Activated CD8-positive, alpha-beta T cell treated with anti-CD3 and anti-CD28 coated beads for 36 hours (primary cell): ENCODE data around the gene REN. TPM values are rescaled to one million over a fixed set of nuclear protein-coding genes. Genes with fewer than 3 reads are reported as not detected.

Experiments
- ATAC-seq: fragments of 200-7000 bp; cut with Tn5 transposase; one replicate; pipeline ENCODE4 v1.10.0; 2021; ENCODE audit warnings: mild to moderate bottlenecking, moderate library complexity
- CTCF ChIA-PET: fragments of 350-600 bp; sonication (Branson Sonifier 250); formaldehyde crosslinking; loops from one replicate; lab custom pipeline; 2021; ENCODE audit warnings: antibody characterized with exemption; lab: Charles Lee
- POLR2A ChIA-PET: fragments of 350-600 bp; sonication (Branson Sonifier 250); formaldehyde crosslinking; loops from one replicate; lab custom pipeline; 2021; ENCODE audit warnings: antibody characterized with exemption; lab: Charles Lee
- DNase-seq: peaks from one replicate; pipeline ENCODE4 v3.0.0-alpha.2; 2020
- H3K27ac Mint-ChIP-seq: one replicate; pipeline ENCODE4 v1.8.0; 2021; ENCODE audit warnings: mild to moderate bottlenecking, mixed read lengths
- H3K27me3 Mint-ChIP-seq: one replicate; pipeline ENCODE4 v1.8.0; 2021; ENCODE audit warnings: mixed read lengths
- H3K36me3 Mint-ChIP-seq: one replicate; pipeline ENCODE4 v1.8.0; 2021; ENCODE audit warnings: low read depth, mixed read lengths
- H3K4me1 Mint-ChIP-seq: one replicate; pipeline ENCODE4 v1.8.0; 2021; ENCODE audit warnings: low read depth, mixed read lengths
- H3K4me3 Mint-ChIP-seq: one replicate; pipeline ENCODE4 v1.8.0; 2021; ENCODE audit warnings: mild to moderate bottlenecking, moderate library complexity, mixed read lengths
- H3K9me3 Mint-ChIP-seq: one replicate; pipeline ENCODE4 v1.8.0; 2021; ENCODE audit warnings: mixed read lengths
- CTCF ChIP-seq: fragments of 200-600 bp; IDR thresholded peaks from one replicate; pipeline ENCODE4 v1.8.0; 2022; ENCODE audit warnings: antibody characterized with exemption, mild to moderate bottlenecking
- intact Hi-C: fragments of 100-400 bp; cut with micrococcal nuclease; formaldehyde crosslinking; loops from one replicate; pipeline ENCODE4 v1.10.0; 2022
- total RNA-seq, 2 experiments: library from RNA; stranded (reverse); gene quantifications; one replicate each; pipeline ENCODE4 v1.2.3, GENCODE V29; 2021

Gene REN
- total RNA-seq, 2 experiments from 2014 or later, result not detected

- Mint-ChIP-seq H3K4me3 (no peak overlapping the region), H3K9me3 (no peaks in the 10 kb centered on the region)
- TF ChIP-seq CTCF, result no peak
Observed at GRCh38 chr1:204178487-204179281, 12.5 kb upstream of the REN start.

GRCh38 chr1:204177133-204177532 lies 11.0 kb upstream of the REN start:
- ATAC-seq (no peak), DNase-seq (no peak)
- H3K36me3 Mint-ChIP-seq, result no peaks in the 10 kb centered on the region
- peaks cover 3% of the 10 kb centered on the region for H3K27me3 Mint-ChIP-seq
- ChIA-PET CTCF (interaction anchor here (2.5 to 6.9 kb wide), 2 partner anchors 10 to 14 kb away, joined by 5 to 36 read pairs; no protein-coding TSS in a partner anchor), POLR2A (no interaction called here)
- no peak overlapping the region for H3K27ac Mint-ChIP-seq
- intact Hi-C loops, result no loop called here
- H3K4me1 Mint-ChIP-seq, result no peaks in the 10 kb centered on the region
- H3K4me3 Mint-ChIP-seq, result no peak overlapping the region
- no peak for TF ChIP-seq CTCF
- peaks cover 2% of the 10 kb centered on the region for H3K9me3 Mint-ChIP-seq

More at GRCh38 chr1:204178487-204179281, 12.5 kb upstream of the REN start:
- no peaks in the 10 kb centered on the region for H3K4me1 Mint-ChIP-seq
- POLR2A ChIA-PET, result no interaction called here
- H3K27me3 Mint-ChIP-seq, result peaks cover 3% of the 10 kb centered on the region
- intact Hi-C loops, result no loop called here
- H3K27ac Mint-ChIP-seq, result no peak overlapping the region
- DNase-seq (no peak), ATAC-seq (no peak)
- CTCF ChIA-PET, result interaction anchor here (1.1 to 2.5 kb wide), 3 partner anchors 11 to 52 kb away, joined by 3 to 6 read pairs (median 5); no protein-coding TSS in a partner anchor
- no peaks in the 10 kb centered on the region for H3K36me3 Mint-ChIP-seq

GRCh38 chr1:204176049-204176448 lies 9.9 kb upstream of the REN start:
- intact Hi-C loops, result no loop called here
- Mint-ChIP-seq H3K4me1 (no peaks in the 10 kb centered on the region), H3K4me3 (no peak overlapping the region), H3K9me3 (peaks cover 8% of the 10 kb centered on the region), H3K27me3 (peaks cover 3% of the 10 kb centered on the region), H3K27ac (no peak overlapping the region), H3K36me3 (peaks cover 3% of the 10 kb centered on the region)
- ATAC-seq, result no peak
- no peak for DNase-seq
- ChIA-PET CTCF (interaction anchor here (3.4 to 6.9 kb wide), 2 partner anchors 13 to 31 kb away, joined by 15 to 36 read pairs; no protein-coding TSS in a partner anchor), POLR2A (no interaction called here)
- no peak for TF ChIP-seq CTCF

GRCh38 chr1:204174958-204175357 lies 8.8 kb upstream of the REN start:
- Mint-ChIP-seq H3K9me3 (peaks cover 19% of the 10 kb centered on the region), H3K36me3 (peaks cover 3% of the 10 kb centered on the region), H3K27ac (no peak overlapping the region), H3K4me3 (no peak overlapping the region), H3K27me3 (peaks cover 3% of the 10 kb centered on the region), H3K4me1 (no peaks in the 10 kb centered on the region)
- CTCF ChIA-PET, result interaction anchor here (1.6 to 6.9 kb wide), 3 partner anchors 12 to 32 kb away, joined by 3 to 36 read pairs (median 15); no protein-coding TSS in a partner anchor
- ATAC-seq (no peak), DNase-seq (no peak)
- TF ChIP-seq CTCF, result no peak
- POLR2A ChIA-PET, result no interaction called here
- intact Hi-C loops, result no loop called here
